ENCODE measurements around the gene RPS6KA4.

RPS6KA4 gene

DNA sequence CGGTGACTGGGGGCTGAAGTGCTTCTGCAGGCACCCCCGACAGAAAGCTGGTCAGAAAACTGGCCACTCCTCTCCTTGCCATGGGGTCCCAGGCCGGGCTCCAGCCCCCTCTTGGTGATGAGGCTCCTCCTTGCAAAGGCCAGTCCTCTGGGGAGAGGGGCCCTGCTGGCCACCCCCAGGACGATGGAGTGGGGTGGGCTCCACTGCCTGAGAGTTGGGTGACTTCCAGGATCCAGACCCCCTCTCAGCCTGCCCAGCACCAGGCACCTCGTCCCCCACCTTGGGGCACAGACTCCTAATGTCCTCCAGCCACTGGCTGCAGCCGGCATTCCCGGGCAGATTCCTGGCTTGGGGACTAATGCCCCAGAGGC is 441 bp upstream of the RPS6KA4 start:
- no peak overlapping the region for H3K27ac ChIP-seq

DNA sequence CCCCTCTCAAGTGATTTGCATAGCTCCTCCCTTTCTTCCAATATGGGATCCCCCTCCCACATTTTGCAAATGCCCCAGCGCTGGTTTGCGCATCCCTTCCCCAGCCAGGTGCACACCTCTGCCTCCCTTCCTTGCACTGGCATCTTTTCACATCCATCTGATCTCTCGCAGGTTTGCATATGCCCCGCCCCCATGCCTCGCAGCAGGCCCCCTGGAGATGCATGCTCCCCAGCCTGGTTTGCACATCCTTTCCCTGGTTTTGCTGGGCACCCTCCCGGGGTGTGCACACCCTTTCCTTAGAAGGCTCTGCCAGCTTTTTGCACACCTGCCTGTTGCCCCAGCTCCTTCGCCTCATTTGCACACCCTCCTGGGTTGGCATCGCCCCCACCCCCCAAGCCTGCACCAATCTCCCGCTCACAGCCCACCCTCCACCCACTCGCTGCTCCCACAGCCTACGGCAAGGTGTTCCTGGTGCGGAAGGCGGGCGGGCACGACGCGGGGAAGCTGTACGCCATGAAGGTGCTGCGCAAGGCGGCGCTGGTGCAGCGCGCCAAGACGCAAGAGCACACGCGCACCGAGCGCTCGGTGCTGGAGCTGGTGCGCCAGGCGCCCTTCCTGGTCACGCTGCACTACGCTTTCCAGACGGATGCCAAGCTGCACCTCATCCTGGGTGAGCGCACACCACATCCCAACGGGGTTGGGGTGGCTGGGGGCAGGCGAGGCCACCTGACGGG is 917 bp downstream of the RPS6KA4 start:
- H3K27ac ChIP-seq, result no peak overlapping the region

More for the DNA sequence above, 441 bp upstream of the RPS6KA4 start:
- H3K27me3 ChIP-seq (ENCODE audit: insufficient read depth, low read depth), result no peaks in the 10 kb centered on the region
- no peak overlapping the region for H3K4me3 ChIP-seq (IDR thresholded peaks at IDR 0.05; ENCODE audit: insufficient read depth, low read depth, low read length)
- no peaks in the 10 kb centered on the region for H3K79me2 ChIP-seq (ENCODE audit: insufficient read depth, low read depth)
- H3K36me3 ChIP-seq (ENCODE audit: insufficient read depth), result peaks cover 5% of the 10 kb centered on the region; the same call in 1 of the 2 replicates
- H4K20me1 ChIP-seq (ENCODE audit: insufficient read depth), result no peaks in the 10 kb centered on the region
- H2AFZ ChIP-seq (ENCODE audit: low read depth), result peak overlapping the region; percentile 87; the same call in 1 of the 2 replicates
- H3K9ac ChIP-seq, result peak overlapping the region; percentile 74; the same call in 1 of the 2 replicates
- H3K4me1 ChIP-seq (ENCODE audit: low read depth, poor library complexity, severe bottlenecking), result peaks cover 38% of the 10 kb centered on the region
- H3K4me2 ChIP-seq, result peak overlapping the region; percentile 92
- TF ChIP-seq, protein P1, sequence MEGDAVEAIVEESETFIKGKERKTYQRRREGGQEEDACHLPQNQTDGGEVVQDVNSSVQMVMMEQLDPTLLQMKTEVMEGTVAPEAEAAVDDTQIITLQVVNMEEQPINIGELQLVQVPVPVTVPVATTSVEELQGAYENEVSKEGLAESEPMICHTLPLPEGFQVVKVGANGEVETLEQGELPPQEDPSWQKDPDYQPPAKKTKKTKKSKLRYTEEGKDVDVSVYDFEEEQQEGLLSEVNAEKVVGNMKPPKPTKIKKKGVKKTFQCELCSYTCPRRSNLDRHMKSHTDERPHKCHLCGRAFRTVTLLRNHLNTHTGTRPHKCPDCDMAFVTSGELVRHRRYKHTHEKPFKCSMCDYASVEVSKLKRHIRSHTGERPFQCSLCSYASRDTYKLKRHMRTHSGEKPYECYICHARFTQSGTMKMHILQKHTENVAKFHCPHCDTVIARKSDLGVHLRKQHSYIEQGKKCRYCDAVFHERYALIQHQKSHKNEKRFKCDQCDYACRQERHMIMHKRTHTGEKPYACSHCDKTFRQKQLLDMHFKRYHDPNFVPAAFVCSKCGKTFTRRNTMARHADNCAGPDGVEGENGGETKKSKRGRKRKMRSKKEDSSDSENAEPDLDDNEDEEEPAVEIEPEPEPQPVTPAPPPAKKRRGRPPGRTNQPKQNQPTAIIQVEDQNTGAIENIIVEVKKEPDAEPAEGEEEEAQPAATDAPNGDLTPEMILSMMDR (conservative IDR thresholded peaks at IDR 0.05; ENCODE audit: low read depth, low read length), result no peak

DNA sequence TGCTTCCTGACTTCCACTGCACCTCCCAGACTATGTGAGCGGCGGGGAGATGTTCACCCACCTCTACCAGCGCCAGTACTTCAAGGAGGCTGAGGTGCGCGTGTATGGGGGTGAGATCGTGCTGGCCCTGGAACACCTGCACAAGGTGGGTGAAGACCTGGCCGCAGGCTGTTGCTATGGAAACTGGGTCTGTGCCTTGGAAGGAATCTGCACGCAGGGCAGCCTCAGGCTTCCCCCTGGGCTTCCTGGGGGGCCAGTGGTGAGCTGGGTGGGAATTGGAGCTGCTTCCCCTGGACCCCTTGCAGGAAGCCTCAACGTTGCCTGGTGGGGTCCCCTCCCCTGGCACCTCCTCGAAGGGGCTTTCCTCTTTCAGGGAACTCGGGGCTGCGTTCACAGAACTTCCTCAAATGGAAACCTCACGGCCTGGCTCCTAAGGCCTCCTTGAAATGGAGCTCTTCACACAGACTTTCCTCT is 1.5 kb downstream of the RPS6KA4 start:
- Histone ChIP-seq H3K4me3 (IDR thresholded peaks at IDR 0.05; ENCODE audit: insufficient read depth, low read depth, low read length) (no peak overlapping the region), H3K4me1 (ENCODE audit: low read depth, poor library complexity, severe bottlenecking) (peaks cover 38% of the 10 kb centered on the region), H2AFZ (ENCODE audit: low read depth) (no peak overlapping the region), H3K27ac (no peak overlapping the region), H3K27me3 (ENCODE audit: insufficient read depth, low read depth) (no peaks in the 10 kb centered on the region), H4K20me1 (ENCODE audit: insufficient read depth) (no peaks in the 10 kb centered on the region), H3K36me3 (ENCODE audit: insufficient read depth) (peaks cover 5% of the 10 kb centered on the region; the same call in 1 of the 2 replicates), H3K79me2 (ENCODE audit: insufficient read depth, low read depth) (no peaks in the 10 kb centered on the region), H3K4me2 (no peak overlapping the region; the same call in 1 of the 2 replicates), H3K9ac (no peak overlapping the region)
- TF ChIP-seq, protein P1 (conservative IDR thresholded peaks at IDR 0.05; ENCODE audit: low read depth, low read length), result no peak

More for the DNA sequence above, 917 bp downstream of the RPS6KA4 start:
- H3K36me3 ChIP-seq (ENCODE audit: insufficient read depth), result peaks cover 5% of the 10 kb centered on the region; the same call in 1 of the 2 replicates
- no peak overlapping the region for H3K4me3 ChIP-seq (IDR thresholded peaks at IDR 0.05; ENCODE audit: insufficient read depth, low read depth, low read length)
- H3K4me1 ChIP-seq (ENCODE audit: low read depth, poor library complexity, severe bottlenecking), result peaks cover 38% of the 10 kb centered on the region
- H3K79me2 ChIP-seq (ENCODE audit: insufficient read depth, low read depth), result no peaks in the 10 kb centered on the region
- peak overlapping the region; percentile 87 for H2AFZ ChIP-seq (ENCODE audit: low read depth)
- H3K4me2 ChIP-seq, result peak overlapping the region; percentile 93
- no peaks in the 10 kb centered on the region for H4K20me1 ChIP-seq (ENCODE audit: insufficient read depth)
- H3K9ac ChIP-seq, result peak overlapping the region; percentile 74; the same call in 1 of the 2 replicates
- no peaks in the 10 kb centered on the region for H3K27me3 ChIP-seq (ENCODE audit: insufficient read depth, low read depth)
- TF ChIP-seq, protein P1 (conservative IDR thresholded peaks at IDR 0.05; ENCODE audit: low read depth, low read length), result no peak

DNA sequence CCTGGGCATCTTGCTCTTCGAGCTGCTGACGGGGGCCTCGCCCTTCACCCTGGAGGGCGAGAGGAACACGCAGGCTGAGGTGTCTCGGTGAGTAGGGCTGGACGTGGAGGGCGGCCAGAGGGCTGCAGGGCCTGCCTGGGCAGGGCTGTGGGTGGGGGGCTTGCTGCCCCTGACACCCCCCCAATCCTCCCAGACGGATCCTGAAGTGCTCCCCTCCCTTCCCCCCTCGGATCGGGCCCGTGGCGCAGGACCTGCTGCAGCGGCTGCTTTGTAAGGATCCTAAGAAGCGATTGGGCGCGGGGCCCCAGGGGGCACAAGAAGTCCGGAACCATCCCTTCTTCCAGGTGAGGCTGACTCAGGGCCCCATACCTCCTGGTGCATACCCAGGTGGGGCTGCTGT is 2.7 kb downstream of the RPS6KA4 start:
- Histone ChIP-seq H3K36me3 (ENCODE audit: insufficient read depth) (peaks cover 5% of the 10 kb centered on the region; the same call in 1 of the 2 replicates), H3K27me3 (ENCODE audit: insufficient read depth, low read depth) (no peaks in the 10 kb centered on the region), H3K9ac (no peak overlapping the region), H3K79me2 (ENCODE audit: insufficient read depth, low read depth) (no peaks in the 10 kb centered on the region), H3K4me1 (ENCODE audit: low read depth, poor library complexity, severe bottlenecking) (peaks cover 38% of the 10 kb centered on the region), H4K20me1 (ENCODE audit: insufficient read depth) (no peaks in the 10 kb centered on the region), H3K27ac (no peak overlapping the region), H2AFZ (ENCODE audit: low read depth) (no peak overlapping the region), H3K4me2 (no peak overlapping the region), H3K4me3 (IDR thresholded peaks at IDR 0.05; ENCODE audit: insufficient read depth, low read depth, low read length) (no peak overlapping the region)
- TF ChIP-seq, protein P1 (conservative IDR thresholded peaks at IDR 0.05; ENCODE audit: low read depth, low read length), result no peak
